Osteoblast (primary cell): ENCODE results near the gene SLC30A2. TPM values are rescaled to one million over a fixed set of nuclear protein-coding genes. Genes with fewer than 3 reads are reported as not detected.

ENCODE experiments used
- DNase-seq: peaks from one replicate; pipeline ENCODE4 v3.0.0; 2011; ENCODE audit warnings: low spot score, mixed read lengths; ENCODE audit not compliant: insufficient read length; ENCODE audit errors: missing footprints
- H2AFZ ChIP-seq: 2 replicates; pipeline ENCODE4 v1.6.0; 2011; ENCODE audit warnings: mild to moderate bottlenecking, low read length
- H3K27ac ChIP-seq: 2 replicates; pipeline ENCODE4 v1.5.1; 2011; ENCODE audit warnings: mild to moderate bottlenecking, low read depth, low read length, moderate library complexity
- H3K27me3 ChIP-seq: 2 replicates; pipeline ENCODE4 v1.6.0; 2012; ENCODE audit warnings: mild to moderate bottlenecking, control low read depth, inconsistent platforms, low read length, moderate library complexity; ENCODE audit not compliant: insufficient read depth
- H3K36me3 ChIP-seq: 2 replicates; pipeline ENCODE4 v1.5.1; 2011; ENCODE audit warnings: mild to moderate bottlenecking, low read length, control low read depth, moderate library complexity; ENCODE audit not compliant: insufficient read depth
- H3K4me1 ChIP-seq: 2 replicates; pipeline ENCODE4 v1.5.1; 2011; ENCODE audit warnings: mild to moderate bottlenecking, low read length, control low read depth, moderate library complexity; ENCODE audit not compliant: insufficient read depth
- H3K4me2 ChIP-seq: 2 replicates; pipeline ENCODE4 v1.6.0; 2011; ENCODE audit warnings: mild to moderate bottlenecking, low read length; ENCODE audit not compliant: insufficient read depth
- H3K4me3 ChIP-seq: fragments of 200-600 bp; sonication (generic); 3 replicates; pipeline ENCODE4 v1.5.1; 2012; ENCODE audit warnings: mild to moderate bottlenecking, low read length, inconsistent platforms; ENCODE audit not compliant: insufficient read depth
- H3K79me2 ChIP-seq: 2 replicates; pipeline ENCODE4 v1.6.0; 2012; ENCODE audit warnings: mild to moderate bottlenecking, low read length, control low read depth, inconsistent platforms; ENCODE audit not compliant: insufficient read depth
- H3K9me3 ChIP-seq: 2 replicates; pipeline ENCODE4 v1.5.1; 2011; ENCODE audit warnings: low read depth, low read length, control low read depth
- H4K20me1 ChIP-seq: 2 replicates; pipeline ENCODE4 v1.6.0; 2012; ENCODE audit warnings: mild to moderate bottlenecking, low read length, control low read depth; ENCODE audit not compliant: insufficient read depth
- CTCF ChIP-seq: IDR thresholded peaks from 2 replicates; pipeline ENCODE4 v1.5.1; 2011; ENCODE audit warnings: mild to moderate bottlenecking, low read depth, low read length, moderate library complexity; ENCODE audit errors: extremely low read depth
- total RNA-seq: library from RNA; depleted of rRNA; stranded (reverse); fragments of >200 nt; gene quantifications from 2 replicates; pipeline ENCODE4 v1.2.3, GENCODE V29; 2012

Gene SLC30A2
- total RNA-seq, 1 donor, result not detected

GRCh38 chr1:26010825-26011224 is 35.1 kb downstream of the SLC30A2 start:
- Histone ChIP-seq H3K36me3 (no peaks in the 10 kb centered on the region), H3K4me3 (no peak overlapping the region), H2AFZ (no peak overlapping the region), H3K4me1 (peaks cover 12% of the 10 kb centered on the region), H3K27me3 (no peaks in the 10 kb centered on the region), H3K27ac (no peak overlapping the region), H3K9me3 (no peaks in the 10 kb centered on the region), H4K20me1 (no peaks in the 10 kb centered on the region), H3K4me2 (no peak overlapping the region), H3K79me2 (no peaks in the 10 kb centered on the region)
- TF ChIP-seq CTCF, result no peak
- DNase-seq, result peak; percentile 62

- Histone ChIP-seq H3K79me2 (no peaks in the 10 kb centered on the region), H3K36me3 (no peaks in the 10 kb centered on the region)
These were observed 36.0 kb downstream of the SLC30A2 start for GRCh38 chr1:26009796-26010447.

GRCh38 chr1:26006710-26007109 is 39.2 kb downstream of the SLC30A2 start:
- no peak overlapping the region for H2AFZ ChIP-seq
- no peaks in the 10 kb centered on the region for H3K9me3 ChIP-seq
- H3K79me2 ChIP-seq, result no peaks in the 10 kb centered on the region
- H3K27me3 ChIP-seq, result no peaks in the 10 kb centered on the region
- no peak for TF ChIP-seq CTCF
- H3K4me3 ChIP-seq, result no peak overlapping the region
- no peaks in the 10 kb centered on the region for H3K36me3 ChIP-seq
- no peak for DNase-seq
- H4K20me1 ChIP-seq, result no peaks in the 10 kb centered on the region
- no peak overlapping the region for H3K4me2 ChIP-seq
- no peaks in the 10 kb centered on the region for H3K4me1 ChIP-seq
- H3K27ac ChIP-seq, result no peak overlapping the region

More at GRCh38 chr1:26009796-26010447, 36.0 kb downstream of the SLC30A2 start:
- TF ChIP-seq CTCF, result no peak
- Histone ChIP-seq H3K27me3 (no peaks in the 10 kb centered on the region), H3K4me2 (no peak overlapping the region), H3K4me3 (no peak overlapping the region), H3K27ac (no peak overlapping the region), H4K20me1 (no peaks in the 10 kb centered on the region), H3K9me3 (no peaks in the 10 kb centered on the region), H3K4me1 (peaks cover 4% of the 10 kb centered on the region), H2AFZ (no peak overlapping the region)
- no peak for DNase-seq

- Histone ChIP-seq H3K27ac (no peak overlapping the region), H3K4me3 (no peak overlapping the region), H3K9me3 (no peaks in the 10 kb centered on the region), H3K27me3 (no peaks in the 10 kb centered on the region), H3K4me1 (no peaks in the 10 kb centered on the region), H2AFZ (no peak overlapping the region), H3K4me2 (no peak overlapping the region), H4K20me1 (no peaks in the 10 kb centered on the region), H3K36me3 (no peaks in the 10 kb centered on the region), H3K79me2 (no peaks in the 10 kb centered on the region)
- no peak for DNase-seq
- no peak for TF ChIP-seq CTCF
These were observed 40.3 kb downstream of the SLC30A2 start for GRCh38 chr1:26005434-26006105.
